Keratinocyte (primary cell): Measurements from ENCODE around the gene C15orf40. TPM values are rescaled to one million over a fixed set of nuclear protein-coding genes. Genes with fewer than 3 reads are reported as not detected.

ENCODE experiments used
- DNase-seq: peaks from one replicate; pipeline ENCODE4 v3.0.0-alpha.2; 2011; ENCODE audit warnings: low read depth, missing footprints, low spot score
- FAIRE-seq: peaks from 2 replicates; lab custom pipeline; 2011; peaks lifted over from hg19 to GRCh38; lab: Jason Lieb, UNC
- H2AFZ ChIP-seq: 2 replicates; pipeline ENCODE4 v1.6.0; 2012; ENCODE audit warnings: low read length, control low read depth, inconsistent platforms; ENCODE audit not compliant: control insufficient read depth
- H3K27ac ChIP-seq: 2 replicates; pipeline ENCODE4 v1.5.1; 2011; ENCODE audit warnings: low read length; ENCODE audit not compliant: control insufficient read depth, insufficient read depth
- H3K27me3 ChIP-seq: 3 replicates; pipeline ENCODE4 v1.6.0; 2011; ENCODE audit warnings: low read length; ENCODE audit not compliant: control insufficient read depth, insufficient read depth; ENCODE audit errors: extremely low read depth
- H3K36me3 ChIP-seq, 2 experiments: 2 replicates in 1 of 2; 3 replicates in 1 of 2; pipeline ENCODE4 v1.5.1; 2011; ENCODE audit warnings: low read length in 2 of 2, mild to moderate bottlenecking in 1 of 2; ENCODE audit not compliant: control insufficient read depth in 2 of 2, insufficient read depth in 2 of 2; ENCODE audit errors: extremely low read depth in 1 of 2
- H3K4me1 ChIP-seq: 3 replicates; pipeline ENCODE4 v1.5.1; 2011; ENCODE audit warnings: low read length; ENCODE audit not compliant: control insufficient read depth, insufficient read depth; ENCODE audit errors: extremely low read depth
- H3K4me2 ChIP-seq: 3 replicates; pipeline ENCODE4 v1.6.0; 2011; ENCODE audit warnings: low read depth, low read length; ENCODE audit not compliant: control insufficient read depth, insufficient read depth; ENCODE audit errors: extremely low read depth
- H3K4me3 ChIP-seq, 3 experiments: fragments of 200-600 bp in 1 of 3; sonication (generic) in 1 of 3; 2 replicates in 2 of 3; 3 replicates in 1 of 3; pipeline ENCODE4 v1.5.1; 2011 to 2016; ENCODE audit warnings: low read length in 3 of 3, mild to moderate bottlenecking in 3 of 3, control low read depth in 2 of 3, inconsistent platforms in 1 of 3, low read depth in 1 of 3, mixed read lengths in 1 of 3, mixed run types in 1 of 3, moderate library complexity in 1 of 3; ENCODE audit not compliant: control insufficient read depth in 2 of 3, insufficient read depth in 2 of 3; ENCODE audit errors: extremely low read depth in 1 of 3
- H3K79me2 ChIP-seq: 2 replicates; pipeline ENCODE4 v1.6.0; 2012; ENCODE audit warnings: low read length; ENCODE audit not compliant: control insufficient read depth, insufficient read depth
- H3K9ac ChIP-seq: 3 replicates; pipeline ENCODE4 v1.6.0; 2011; ENCODE audit warnings: low read length; ENCODE audit not compliant: control insufficient read depth, insufficient read depth; ENCODE audit errors: extremely low read depth
- H3K9me1 ChIP-seq: 3 replicates; pipeline ENCODE4 v1.6.0; 2011; ENCODE audit warnings: low read length; ENCODE audit not compliant: control insufficient read depth, insufficient read depth; ENCODE audit errors: extremely low read depth
- H3K9me3 ChIP-seq: 2 replicates; pipeline ENCODE4 v1.5.1; 2012; ENCODE audit warnings: low read depth, low read length; ENCODE audit not compliant: control insufficient read depth
- H4K20me1 ChIP-seq: 3 replicates; pipeline ENCODE4 v1.6.0; 2011; ENCODE audit warnings: low read length; ENCODE audit not compliant: control insufficient read depth, insufficient read depth; ENCODE audit errors: extremely low read depth
- EZH2 ChIP-seq: IDR thresholded peaks from one replicate; pipeline ENCODE4 v1.6.1; 2012; ENCODE audit warnings: inconsistent platforms, mild to moderate bottlenecking, low read length, moderate library complexity
- dilution Hi-C: fragments of 300-500 bp; cut with MboI; formaldehyde crosslinking; loops from one replicate; pipeline ENCODE4 v1.7.0; 2020; ENCODE audit warnings: low sequenced_read_pairs; ENCODE audit not compliant: extremely low pct_ligation_motif_present
- polyA plus RNA-seq, 5 experiments: library from polyadenylated mRNA; depleted of rRNA in 3 of 5; stranded (reverse) in 3 of 5; stranded (forward) in 1 of 5; unstranded in 1 of 5; fragments of >200 nt; gene quantifications; 1 replicate in 1 of 5; 2 replicates in 3 of 5; 3 replicates in 1 of 5; pipeline versions ENCODE4 v1.2.1 to v1.2.3, GENCODE V29; 2011 to 2012; ENCODE audit warnings: missing spikeins in 2 of 5, low read depth in 1 of 5, low replicate concordance in 1 of 5
- TF ChIP-seq, protein P1 (sequence below), 3 experiments: IDR thresholded peaks in 1 of 3; conservative IDR thresholded peaks in 1 of 3; optimal IDR thresholded peaks in 1 of 3; 2 replicates in 2 of 3; 3 replicates in 1 of 3; pipeline versions ENCODE3 to v1.5.1; 2011; ENCODE audit warnings: low read length in 3 of 3, mild to moderate bottlenecking in 3 of 3, moderate library complexity in 2 of 3, control low read depth in 1 of 3, inconsistent platforms in 1 of 3; ENCODE audit not compliant: insufficient read depth in 2 of 3; ENCODE audit errors: extremely low read depth in 1 of 3

Gene C15orf40
- polyA plus RNA-seq, 1 donor (not counting 4 experiments of a cell fraction or from before 2014, with no cell fraction given), result 26.6 TPM

DNA sequence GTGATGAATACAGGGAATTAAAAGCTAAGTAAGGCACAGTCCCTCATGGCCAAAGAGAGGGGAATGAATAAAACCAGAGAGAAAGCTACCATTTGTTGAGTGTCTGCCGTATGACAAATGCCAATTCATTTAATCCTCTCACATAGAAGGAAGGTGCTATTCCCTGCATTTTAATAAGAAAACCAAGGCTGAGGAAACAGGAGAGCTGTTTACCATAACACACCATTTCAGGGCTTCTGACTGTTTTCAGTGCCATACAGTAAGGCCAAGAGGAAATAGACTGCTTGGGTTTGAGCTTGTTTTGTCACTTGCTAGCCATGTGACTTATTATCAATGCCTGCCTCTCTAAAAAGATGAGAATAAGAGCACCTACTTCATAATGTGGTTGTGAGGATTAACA is 45.6 kb upstream of the C15orf40 start:
- Histone ChIP-seq H3K4me2 (no peak overlapping the region), H3K79me2 (peaks cover 50% of the 10 kb centered on the region), H3K27me3 (no peaks in the 10 kb centered on the region), H3K9ac (no peak overlapping the region), H3K4me3 (no peak overlapping the region), H3K9me3 (no peaks in the 10 kb centered on the region), H3K36me3 (peaks cover 6 to 10% of the 10 kb centered on the region in 2 experiments), H3K9me1 (no peaks in the 10 kb centered on the region), H4K20me1 (peaks cover 11% of the 10 kb centered on the region), H3K27ac (no peak overlapping the region), H3K4me1 (peaks cover 8% of the 10 kb centered on the region), H2AFZ (no peak overlapping the region)
- FAIRE-seq (no peak), DNase-seq (no peak)
- TF ChIP-seq EZH2, result no peak
- dilution Hi-C loops, result no loop called here

DNA sequence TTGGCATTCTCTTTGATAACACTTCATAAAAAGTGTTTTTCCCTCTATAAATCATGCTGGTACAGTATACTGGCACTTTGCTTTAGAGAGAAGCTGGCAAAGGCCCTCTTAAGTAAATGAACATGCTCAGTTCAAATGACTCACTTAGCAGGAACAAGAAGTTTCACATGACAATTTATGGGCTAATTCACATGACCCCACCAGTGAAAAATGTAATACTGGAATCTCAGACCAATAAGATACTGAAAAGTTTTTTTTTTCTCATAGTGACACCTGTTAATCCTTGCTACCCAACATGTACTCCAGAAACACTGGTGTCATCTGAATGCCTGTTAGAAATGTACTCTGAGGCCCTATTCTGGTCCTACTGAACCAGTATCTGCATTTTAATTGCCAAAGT is 41.7 kb upstream of the C15orf40 start:
- no peaks in the 10 kb centered on the region for H3K9me1 ChIP-seq
- H3K4me1 ChIP-seq, result no peaks in the 10 kb centered on the region
- no peak overlapping the region for H3K9ac ChIP-seq
- DNase-seq (no peak), FAIRE-seq (no peak)
- H3K27ac ChIP-seq, result no peak overlapping the region
- no peak overlapping the region for H3K4me3 ChIP-seq
- H3K79me2 ChIP-seq, result peaks cover 20% of the 10 kb centered on the region
- dilution Hi-C loops, result no loop called here
- H4K20me1 ChIP-seq, result no peaks in the 10 kb centered on the region
- TF ChIP-seq EZH2, result no peak
- TF ChIP-seq, protein P1, sequence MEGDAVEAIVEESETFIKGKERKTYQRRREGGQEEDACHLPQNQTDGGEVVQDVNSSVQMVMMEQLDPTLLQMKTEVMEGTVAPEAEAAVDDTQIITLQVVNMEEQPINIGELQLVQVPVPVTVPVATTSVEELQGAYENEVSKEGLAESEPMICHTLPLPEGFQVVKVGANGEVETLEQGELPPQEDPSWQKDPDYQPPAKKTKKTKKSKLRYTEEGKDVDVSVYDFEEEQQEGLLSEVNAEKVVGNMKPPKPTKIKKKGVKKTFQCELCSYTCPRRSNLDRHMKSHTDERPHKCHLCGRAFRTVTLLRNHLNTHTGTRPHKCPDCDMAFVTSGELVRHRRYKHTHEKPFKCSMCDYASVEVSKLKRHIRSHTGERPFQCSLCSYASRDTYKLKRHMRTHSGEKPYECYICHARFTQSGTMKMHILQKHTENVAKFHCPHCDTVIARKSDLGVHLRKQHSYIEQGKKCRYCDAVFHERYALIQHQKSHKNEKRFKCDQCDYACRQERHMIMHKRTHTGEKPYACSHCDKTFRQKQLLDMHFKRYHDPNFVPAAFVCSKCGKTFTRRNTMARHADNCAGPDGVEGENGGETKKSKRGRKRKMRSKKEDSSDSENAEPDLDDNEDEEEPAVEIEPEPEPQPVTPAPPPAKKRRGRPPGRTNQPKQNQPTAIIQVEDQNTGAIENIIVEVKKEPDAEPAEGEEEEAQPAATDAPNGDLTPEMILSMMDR (optimal IDR thresholded peaks at IDR 0.05 in 1 of 3, IDR thresholded peaks at IDR 0.05 in 1 of 3, conservative IDR thresholded peaks at IDR 0.05 in 1 of 3; ENCODE audit: extremely low read depth in 1 of 3, insufficient read depth in 2 of 3, low read length in 3 of 3), result no peak
- H3K27me3 ChIP-seq, result no peaks in the 10 kb centered on the region
- no peaks in the 10 kb centered on the region for H3K9me3 ChIP-seq
- no peak overlapping the region for H2AFZ ChIP-seq
- H3K36me3 ChIP-seq, result peaks cover 8 to 11% of the 10 kb centered on the region in 2 experiments
- H3K4me2 ChIP-seq, result no peak overlapping the region

DNA sequence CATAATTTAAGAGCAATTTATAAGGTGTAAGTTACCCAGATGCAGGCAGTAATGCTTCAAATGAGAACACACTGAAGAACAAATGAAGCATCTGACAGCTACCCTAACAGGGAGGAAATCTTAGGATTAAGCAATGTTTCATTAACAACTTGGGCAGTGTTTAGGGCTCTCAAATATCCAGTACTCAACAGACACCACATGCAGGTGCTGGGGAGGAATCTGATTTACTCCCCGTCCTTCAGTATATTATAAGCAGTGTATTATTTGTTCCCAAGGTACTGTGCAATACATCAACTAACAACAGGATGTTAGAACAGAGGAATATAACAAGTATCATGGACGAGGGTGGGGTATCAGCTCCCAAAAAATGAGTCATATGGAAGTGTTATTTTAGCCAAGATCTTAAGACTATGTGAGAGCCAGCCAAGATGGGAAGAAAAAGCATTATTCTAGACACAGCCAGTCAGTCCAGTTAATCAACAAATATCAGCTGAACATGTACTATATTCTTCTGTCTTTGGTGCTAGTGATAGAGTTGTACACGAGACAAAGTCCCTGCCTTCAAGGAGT is 35.2 kb upstream of the C15orf40 start:
- no peak for TF ChIP-seq EZH2
- TF ChIP-seq, protein P1 (optimal IDR thresholded peaks at IDR 0.05 in 1 of 3, IDR thresholded peaks at IDR 0.05 in 1 of 3, conservative IDR thresholded peaks at IDR 0.05 in 1 of 3; ENCODE audit: extremely low read depth in 1 of 3, insufficient read depth in 2 of 3, low read length in 3 of 3), result no peak
- H3K9me1 ChIP-seq, result no peaks in the 10 kb centered on the region
- H3K4me3 ChIP-seq, result no peak overlapping the region
- no peak overlapping the region for H3K27ac ChIP-seq
- no peak overlapping the region for H2AFZ ChIP-seq
- H3K36me3 ChIP-seq, result peaks cover 12 to 13% of the 10 kb centered on the region in 2 experiments
- dilution Hi-C loops, result no loop called here
- FAIRE-seq (no peak), DNase-seq (no peak)
- H3K4me1 ChIP-seq, result peaks cover 9% of the 10 kb centered on the region
- no peaks in the 10 kb centered on the region for H4K20me1 ChIP-seq
- H3K4me2 ChIP-seq, result no peak overlapping the region
- no peaks in the 10 kb centered on the region for H3K9me3 ChIP-seq
- no peaks in the 10 kb centered on the region for H3K27me3 ChIP-seq
- peaks cover 35% of the 10 kb centered on the region for H3K79me2 ChIP-seq
- no peak overlapping the region for H3K9ac ChIP-seq
